SK-N-SH treated with all-trans-retinoic acid at 6 μM for 48 hours (cell line): ENCODE data around the gene HES1.

Experiments
- ATAC-seq: fragments of 200-7000 bp; cut with Tn5 transposase; 3 replicates; pipeline ENCODE4 v1.9.1; 2020; ENCODE audit warnings: mild to moderate bottlenecking, moderate library complexity
- ARNTL ChIP-seq: fragments of 450-650 bp; formaldehyde crosslinking; IDR thresholded peaks from 2 replicates; pipeline ENCODE4 v1.5.0; 2020; ENCODE audit warnings: low read depth, mild to moderate bottlenecking, moderate library complexity, borderline replicate concordance
- BACH2 ChIP-seq: fragments of 250-450 bp; sonication (Bioruptor Pico); IDR thresholded peaks from 2 replicates; pipeline ENCODE4 v1.9.0; 2021; ENCODE audit warnings: mild to moderate bottlenecking, borderline replicate concordance
- CREB5 ChIP-seq: fragments of 250-450 bp; sonication (Bioruptor Pico); IDR thresholded peaks from 2 replicates; pipeline ENCODE4 v1.5.1; 2020; ENCODE audit warnings: low read depth, mild to moderate bottlenecking, moderate library complexity
- ESRRG ChIP-seq: fragments of 250-450 bp; sonication (Bioruptor Pico); IDR thresholded peaks from 2 replicates; pipeline ENCODE4 v1.6.1; 2021; ENCODE audit warnings: mild to moderate bottlenecking
- GLIS3 ChIP-seq: fragments of 250-450 bp; sonication (Bioruptor Pico); IDR thresholded peaks from 2 replicates; pipeline ENCODE4 v1.5.0; 2020; ENCODE audit warnings: mild to moderate bottlenecking, moderate library complexity
- ISL1 ChIP-seq: fragments of 250-450 bp; sonication (Bioruptor Pico); IDR thresholded peaks from 2 replicates; pipeline ENCODE4 v2.1.2; 2022; ENCODE audit warnings: mild to moderate bottlenecking, moderate library complexity
- OSR1 ChIP-seq: fragments of 250-450 bp; sonication (Bioruptor Pico); IDR thresholded peaks from 2 replicates; pipeline ENCODE4 v1.8.0; 2022; ENCODE audit warnings: moderate library complexity, mild to moderate bottlenecking, inconsistent platforms
- PATZ1 ChIP-seq: fragments of 250-450 bp; sonication (Bioruptor Pico); IDR thresholded peaks from 2 replicates; pipeline ENCODE4 v1.8.0; 2020; ENCODE audit warnings: mild to moderate bottlenecking, moderate library complexity, borderline replicate concordance
- PPARA ChIP-seq: fragments of 250-450 bp; sonication (Bioruptor Pico); IDR thresholded peaks from 2 replicates; pipeline ENCODE4 v1.5.0; 2020; ENCODE audit warnings: mild to moderate bottlenecking, borderline replicate concordance
- RARB ChIP-seq: fragments of 250-450 bp; sonication (Bioruptor Pico); IDR thresholded peaks from 2 replicates; pipeline ENCODE4 v1.8.0; 2021; ENCODE audit warnings: mild to moderate bottlenecking, moderate library complexity
- SNAI2 ChIP-seq: fragments of 250-450 bp; sonication (Bioruptor Pico); IDR thresholded peaks from 2 replicates; pipeline ENCODE4 v1.5.0; 2020; ENCODE audit warnings: mild to moderate bottlenecking, moderate library complexity
- TOX ChIP-seq: fragments of 250-450 bp; sonication (Bioruptor Pico); IDR thresholded peaks from 2 replicates; pipeline ENCODE4 v1.8.0; 2021; ENCODE audit warnings: mild to moderate bottlenecking, moderate library complexity, borderline replicate concordance
- TSHZ2 ChIP-seq: fragments of 250-450 bp; sonication (Bioruptor Pico); IDR thresholded peaks from 2 replicates; pipeline ENCODE4 v1.5.0; 2020; ENCODE audit warnings: mild to moderate bottlenecking, moderate library complexity
- ZC3H10 ChIP-seq: fragments of 250-450 bp; sonication (Bioruptor Pico); IDR thresholded peaks from 2 replicates; pipeline ENCODE4 v1.5.1; 2021; ENCODE audit warnings: mild to moderate bottlenecking, moderate library complexity
- ZFP3 ChIP-seq: fragments of 250-450 bp; sonication (Bioruptor Pico); IDR thresholded peaks from 2 replicates; pipeline ENCODE4 v1.5.0; 2020; ENCODE audit warnings: mild to moderate bottlenecking, moderate library complexity
- ZFP30 ChIP-seq: fragments of 450-650 bp; formaldehyde crosslinking; IDR thresholded peaks from 2 replicates; pipeline ENCODE4 v1.5.0; 2022; ENCODE audit warnings: mild to moderate bottlenecking, moderate library complexity
- ZNF565 ChIP-seq: fragments of 450-650 bp; formaldehyde crosslinking; conservative IDR thresholded peaks from 2 replicates; pipeline ENCODE4 v1.5.0; 2020; ENCODE audit warnings: low read depth, mild to moderate bottlenecking, moderate library complexity
- ZNF70 ChIP-seq: fragments of 450-650 bp; formaldehyde crosslinking; IDR thresholded peaks from 2 replicates; pipeline ENCODE4 v1.5.0; 2020; ENCODE audit warnings: mild to moderate bottlenecking, moderate library complexity
- ZNF8 ChIP-seq: fragments of 450-650 bp; formaldehyde crosslinking; IDR thresholded peaks from 2 replicates; pipeline ENCODE4 v1.5.0; 2020; ENCODE audit warnings: mild to moderate bottlenecking, moderate library complexity
- TF ChIP-seq, protein P1 (sequence below): fragments of 250-450 bp; sonication (Bioruptor Pico); IDR thresholded peaks from 2 replicates; pipeline ENCODE4 v1.8.0; 2021; ENCODE audit warnings: low read depth, mild to moderate bottlenecking, moderate library complexity, borderline replicate concordance
- TF ChIP-seq, protein P2 (sequence below): fragments of 250-450 bp; sonication (Bioruptor Pico); IDR thresholded peaks from 2 replicates; pipeline ENCODE4 v1.5.1; 2021; ENCODE audit warnings: mild to moderate bottlenecking, moderate library complexity

HES1 gene

GRCh38 chr3:194180570-194180969, 44.6 kb downstream of the HES1 start:
- no peak for ATAC-seq

DNA sequence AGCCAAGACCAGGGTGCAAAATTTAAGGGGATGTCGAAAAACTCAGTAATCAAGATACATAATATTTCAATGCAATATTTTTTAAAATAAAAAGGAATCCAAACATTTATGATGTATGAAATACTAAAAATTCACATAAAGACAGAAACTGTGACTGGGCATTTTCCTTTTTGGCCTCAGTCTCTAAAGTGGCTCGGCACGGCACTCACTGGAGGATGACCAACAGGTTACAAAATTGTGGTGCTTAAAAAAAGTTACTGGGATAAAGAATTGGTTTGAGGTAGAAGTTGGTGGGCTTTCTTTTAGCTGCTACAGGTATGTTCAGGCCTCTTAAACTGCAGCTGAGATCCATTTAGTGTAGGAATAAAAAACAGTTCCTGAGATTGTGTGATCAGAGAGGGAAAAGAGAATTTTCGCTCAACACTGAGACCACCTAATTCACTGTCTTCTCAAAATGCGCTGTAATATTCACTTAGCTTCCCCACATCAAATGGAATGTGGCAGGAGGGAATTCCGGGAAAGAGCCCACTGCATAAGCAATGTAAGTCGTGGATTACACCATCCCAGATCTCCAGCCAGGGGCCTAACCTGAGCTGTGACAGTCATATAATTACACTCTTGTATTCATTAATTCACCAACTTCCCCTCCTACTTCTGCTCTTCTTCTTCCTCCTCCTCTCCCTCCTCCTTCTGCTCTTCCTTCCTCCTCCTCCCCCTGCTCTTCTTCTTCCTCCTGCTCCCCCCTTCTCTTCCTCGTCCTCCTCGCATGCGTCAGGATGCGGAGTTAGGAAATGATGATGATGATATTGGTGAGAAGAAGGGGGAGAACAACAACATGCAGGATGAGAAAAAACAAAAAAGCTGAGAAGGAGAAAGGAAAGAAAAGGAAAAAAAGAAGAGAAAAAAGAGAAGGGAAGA, 45.9 kb downstream of the HES1 start:
- TF ChIP-seq ISL1 (CRISPR knock-in tag) (no peak), PATZ1 (no peak), ZFP3 (CRISPR knock-in tag) (no peak), GLIS3 (no peak), ZNF8 (CRISPR knock-in tag) (no peak), ARNTL (CRISPR knock-in tag) (no peak), ZFP30 (CRISPR knock-in tag) (no peak), PPARA (CRISPR knock-in tag) (no peak), TSHZ2 (CRISPR knock-in tag) (no peak), ZNF70 (no peak), CREB5 (CRISPR knock-in tag) (no peak), BACH2 (no peak)
- no peak for ATAC-seq

More at GRCh38 chr3:194180570-194180969, 44.6 kb downstream of the HES1 start:
- TF ChIP-seq, protein P1, sequence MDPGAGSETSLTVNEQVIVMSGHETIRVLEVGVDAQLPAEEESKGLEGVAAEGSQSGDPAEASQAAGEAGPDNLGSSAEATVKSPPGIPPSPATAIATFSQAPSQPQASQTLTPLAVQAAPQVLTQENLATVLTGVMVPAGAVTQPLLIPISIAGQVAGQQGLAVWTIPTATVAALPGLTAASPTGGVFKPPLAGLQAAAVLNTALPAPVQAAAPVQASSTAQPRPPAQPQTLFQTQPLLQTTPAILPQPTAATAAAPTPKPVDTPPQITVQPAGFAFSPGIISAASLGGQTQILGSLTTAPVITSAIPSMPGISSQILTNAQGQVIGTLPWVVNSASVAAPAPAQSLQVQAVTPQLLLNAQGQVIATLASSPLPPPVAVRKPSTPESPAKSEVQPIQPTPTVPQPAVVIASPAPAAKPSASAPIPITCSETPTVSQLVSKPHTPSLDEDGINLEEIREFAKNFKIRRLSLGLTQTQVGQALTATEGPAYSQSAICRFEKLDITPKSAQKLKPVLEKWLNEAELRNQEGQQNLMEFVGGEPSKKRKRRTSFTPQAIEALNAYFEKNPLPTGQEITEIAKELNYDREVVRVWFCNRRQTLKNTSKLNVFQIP (CRISPR knock-in tag): no peak
- TF ChIP-seq OSR1 (CRISPR knock-in tag) (no peak), ZFP30 (CRISPR knock-in tag) (no peak), TOX (CRISPR knock-in tag) (no peak), SNAI2 (CRISPR knock-in tag) (no peak), ZFP3 (CRISPR knock-in tag) (no peak), PPARA (CRISPR knock-in tag) (no peak), CREB5 (CRISPR knock-in tag) (no peak), ZNF8 (CRISPR knock-in tag) (no peak), GLIS3 (no peak), ARNTL (CRISPR knock-in tag) (no peak), ZNF565 (CRISPR knock-in tag) (no peak), ZNF70 (no peak), RARB (CRISPR knock-in tag) (no peak), ESRRG (CRISPR knock-in tag) (no peak), ISL1 (CRISPR knock-in tag) (no peak), PATZ1 (no peak), ZC3H10 (CRISPR knock-in tag) (no peak)
- TF ChIP-seq, protein P2, sequence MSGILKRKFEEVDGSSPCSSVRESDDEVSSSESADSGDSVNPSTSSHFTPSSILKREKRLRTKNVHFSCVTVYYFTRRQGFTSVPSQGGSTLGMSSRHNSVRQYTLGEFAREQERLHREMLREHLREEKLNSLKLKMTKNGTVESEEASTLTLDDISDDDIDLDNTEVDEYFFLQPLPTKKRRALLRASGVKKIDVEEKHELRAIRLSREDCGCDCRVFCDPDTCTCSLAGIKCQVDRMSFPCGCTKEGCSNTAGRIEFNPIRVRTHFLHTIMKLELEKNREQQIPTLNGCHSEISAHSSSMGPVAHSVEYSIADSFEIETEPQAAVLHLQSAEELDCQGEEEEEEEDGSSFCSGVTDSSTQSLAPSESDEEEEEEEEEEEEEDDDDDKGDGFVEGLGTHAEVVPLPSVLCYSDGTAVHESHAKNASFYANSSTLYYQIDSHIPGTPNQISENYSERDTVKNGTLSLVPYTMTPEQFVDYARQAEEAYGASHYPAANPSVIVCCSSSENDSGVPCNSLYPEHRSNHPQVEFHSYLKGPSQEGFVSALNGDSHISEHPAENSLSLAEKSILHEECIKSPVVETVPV (CRISPR knock-in tag): no peak
